ENCODE measurements around the gene NPPB. TPM values are rescaled to one million over a fixed set of nuclear protein-coding genes. Genes with fewer than 3 reads are reported as not detected.

Gene NPPB
- total RNA-seq, 1 experiment from 2014 or later: not detected

DNA sequence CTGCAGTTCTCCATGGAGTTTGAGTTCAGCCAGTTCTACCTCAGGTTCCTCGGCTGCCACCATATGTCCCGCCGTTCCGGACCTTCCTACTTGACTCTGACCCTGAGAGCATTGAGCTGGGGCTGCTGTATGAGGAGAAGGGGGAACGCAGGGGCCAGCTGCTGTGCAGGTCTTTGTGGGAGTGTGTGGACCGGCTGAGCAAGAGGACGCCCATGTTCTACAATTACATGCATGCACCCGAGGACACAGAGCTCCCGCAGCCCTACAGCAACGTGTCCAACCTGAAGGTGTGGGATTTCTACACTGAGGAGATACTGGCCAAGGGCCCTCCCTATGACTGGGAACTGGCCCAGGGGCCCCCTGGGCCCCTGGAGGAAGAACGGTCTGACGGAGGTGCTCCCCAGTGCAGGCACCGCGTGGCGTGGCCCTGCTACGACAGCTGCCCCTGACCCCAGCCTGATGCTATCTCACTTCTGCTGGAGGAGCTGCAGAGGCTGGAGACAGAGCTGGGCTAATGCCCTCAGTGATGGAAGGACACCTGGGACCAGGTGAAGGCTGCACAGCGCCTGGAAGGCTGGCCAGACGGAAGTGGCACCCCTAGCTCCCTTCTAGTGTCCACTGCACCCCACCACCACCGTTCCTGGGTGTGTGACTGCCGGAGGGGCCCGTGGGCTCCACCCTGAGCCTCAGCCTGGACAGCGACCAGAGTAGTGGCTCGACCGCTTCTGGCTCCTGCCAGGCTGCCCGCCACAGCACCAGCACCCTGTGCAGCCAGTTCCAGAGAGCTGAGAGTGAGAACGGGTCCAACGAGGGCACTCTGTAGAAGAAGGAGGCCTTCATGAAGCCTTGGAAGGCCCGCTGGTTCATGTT lies 20.8 kb upstream of the NPPB start:
- Mint-ChIP-seq H3K36me3 (no peaks in the 10 kb centered on the region), H3K27me3 (ENCODE audit: low read depth) (no peaks in the 10 kb centered on the region), H3K4me3 (no peak overlapping the region), H3K27ac (no peak overlapping the region), H3K4me1 (peaks cover 8% of the 10 kb centered on the region), H3K9me3 (peaks cover 11% of the 10 kb centered on the region)
- ATAC-seq: no peak
- DNase-seq (ENCODE audit: low spot score): no peak
- TF ChIP-seq, protein P1, sequence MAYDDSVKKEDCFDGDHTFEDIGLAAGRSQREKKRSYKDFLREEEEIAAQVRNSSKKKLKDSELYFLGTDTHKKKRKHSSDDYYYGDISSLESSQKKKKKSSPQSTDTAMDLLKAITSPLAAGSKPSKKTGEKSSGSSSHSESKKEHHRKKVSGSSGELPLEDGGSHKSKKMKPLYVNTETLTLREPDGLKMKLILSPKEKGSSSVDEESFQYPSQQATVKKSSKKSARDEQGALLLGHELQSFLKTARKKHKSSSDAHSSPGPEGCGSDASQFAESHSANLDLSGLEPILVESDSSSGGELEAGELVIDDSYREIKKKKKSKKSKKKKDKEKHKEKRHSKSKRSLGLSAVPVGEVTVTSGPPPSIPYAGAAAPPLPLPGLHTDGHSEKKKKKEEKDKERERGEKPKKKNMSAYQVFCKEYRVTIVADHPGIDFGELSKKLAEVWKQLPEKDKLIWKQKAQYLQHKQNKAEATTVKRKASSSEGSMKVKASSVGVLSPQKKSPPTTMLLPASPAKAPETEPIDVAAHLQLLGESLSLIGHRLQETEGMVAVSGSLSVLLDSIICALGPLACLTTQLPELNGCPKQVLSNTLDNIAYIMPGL (CRISPR knock-in tag; IDR thresholded peaks at IDR 0.05): no peak
- TF ChIP-seq TEAD1 (CRISPR knock-in tag; IDR thresholded peaks at IDR 0.05) (no peak), CREM (CRISPR knock-in tag; IDR thresholded peaks at IDR 0.05) (no peak), SMAD4 (CRISPR knock-in tag; IDR thresholded peaks at IDR 0.05) (no peak)
- ChIA-PET POLR2A (interaction anchor here (0.8 kb wide), 1 partner anchor 29 kb away, joined by 4 read pairs; no protein-coding TSS in a partner anchor), CTCF (interaction anchor here (0.7 to 2.1 kb wide), 7 partner anchors 9 to 88 kb away, joined by 3 to 6 read pairs (median 4); partner anchors contain the start of gene NPPB)

DNA sequence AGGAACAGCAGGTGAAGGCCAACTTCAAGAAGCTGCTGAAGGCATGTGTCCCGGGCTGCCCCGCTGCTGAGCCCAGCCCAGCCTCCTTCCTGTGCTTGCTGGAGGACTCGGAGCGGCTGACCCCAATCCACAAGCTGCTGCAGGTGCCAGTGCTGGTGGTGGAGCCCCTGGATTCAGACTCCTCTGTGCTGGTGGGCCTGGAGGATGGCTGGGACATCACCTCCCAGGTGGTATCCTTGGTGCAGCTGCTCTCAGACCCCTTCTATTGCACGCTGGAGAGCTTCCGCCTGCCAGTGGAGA lies 20.1 kb upstream of the NPPB start:
- TF ChIP-seq FOXK1 (CRISPR knock-in tag; IDR thresholded peaks at IDR 0.05) (no peak), NR1H2 (CRISPR knock-in tag; IDR thresholded peaks at IDR 0.05) (no peak)
- TF ChIP-seq, protein P2, sequence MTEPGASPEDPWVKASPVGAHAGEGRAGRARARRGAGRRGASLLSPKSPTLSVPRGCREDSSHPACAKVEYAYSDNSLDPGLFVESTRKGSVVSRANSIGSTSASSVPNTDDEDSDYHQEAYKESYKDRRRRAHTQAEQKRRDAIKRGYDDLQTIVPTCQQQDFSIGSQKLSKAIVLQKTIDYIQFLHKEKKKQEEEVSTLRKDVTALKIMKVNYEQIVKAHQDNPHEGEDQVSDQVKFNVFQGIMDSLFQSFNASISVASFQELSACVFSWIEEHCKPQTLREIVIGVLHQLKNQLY (CRISPR knock-in tag; IDR thresholded peaks at IDR 0.05): no peak
- Mint-ChIP-seq H3K27me3 (ENCODE audit: low read depth) (no peaks in the 10 kb centered on the region), H3K36me3 (no peaks in the 10 kb centered on the region), H3K9me3 (peaks cover 11% of the 10 kb centered on the region), H3K4me3 (no peak overlapping the region), H3K27ac (no peak overlapping the region), H3K4me1 (peaks cover 8% of the 10 kb centered on the region)
- DNase-seq (ENCODE audit: low spot score) (no peak), ATAC-seq (no peak)
- POLR2A ChIA-PET: no interaction called here
- CTCF ChIA-PET: interaction anchor here (1.2 kb wide), 1 partner anchor 40 kb away, joined by 3 read pairs; no protein-coding TSS in a partner anchor

DNA sequence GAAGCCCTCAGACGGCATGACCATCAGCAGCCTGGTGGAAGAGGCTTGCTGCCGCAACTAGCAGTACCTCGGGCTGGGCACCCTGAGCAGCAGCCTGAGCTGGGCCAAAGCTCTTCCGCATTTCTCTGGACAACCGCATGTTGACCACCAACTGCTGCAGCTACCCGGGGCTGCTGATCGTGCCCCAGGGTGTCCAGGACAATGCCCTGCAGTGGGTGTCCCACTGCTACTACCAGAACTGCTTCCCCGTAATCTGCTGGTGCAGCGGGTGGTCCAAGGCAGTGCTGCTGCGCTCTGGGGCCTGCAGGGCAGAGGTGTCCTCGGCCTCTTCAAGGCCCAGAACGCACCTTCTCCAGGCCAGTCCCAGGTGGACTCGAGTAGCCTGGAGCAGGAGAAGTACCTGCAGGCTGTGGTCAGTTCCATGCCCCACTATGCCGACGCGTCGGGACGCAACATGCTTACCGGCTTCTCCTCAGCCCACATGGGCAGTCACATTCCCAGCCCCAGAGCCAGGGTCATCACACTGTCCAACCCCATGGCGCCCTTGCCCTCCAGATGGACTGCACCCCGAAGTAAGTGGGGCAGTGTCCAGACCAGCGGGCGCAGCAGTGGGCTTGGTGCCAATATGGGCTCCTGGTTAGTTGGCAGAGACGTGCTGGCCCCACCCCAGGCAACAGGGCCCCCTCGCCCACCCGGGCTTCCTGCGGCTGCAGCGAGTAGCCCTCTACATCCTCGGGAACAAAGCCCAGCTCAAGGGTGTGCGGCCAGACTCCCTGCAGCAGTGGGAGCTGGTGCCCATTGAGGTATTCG lies 19.5 kb upstream of the NPPB start:
- TF ChIP-seq MXD4 (CRISPR knock-in tag; IDR thresholded peaks at IDR 0.05; ENCODE audit: borderline replicate concordance) (no peak), MYBL2 (CRISPR knock-in tag; IDR thresholded peaks at IDR 0.05) (no peak), PRRX2 (CRISPR knock-in tag; IDR thresholded peaks at IDR 0.05) (no peak), ZNF232 (CRISPR knock-in tag; IDR thresholded peaks at IDR 0.05) (no peak), ZBTB21 (CRISPR knock-in tag; IDR thresholded peaks at IDR 0.05; ENCODE audit: borderline replicate concordance) (no peak), ZNF219 (CRISPR knock-in tag; IDR thresholded peaks at IDR 0.05; ENCODE audit: borderline replicate concordance) (no peak), NR2C2 (CRISPR knock-in tag; IDR thresholded peaks at IDR 0.05) (no peak), RELA (CRISPR knock-in tag; IDR thresholded peaks at IDR 0.05; ENCODE audit: borderline replicate concordance) (no peak), ETV6 (CRISPR knock-in tag; IDR thresholded peaks at IDR 0.05) (no peak)
- TF ChIP-seq, protein P3, sequence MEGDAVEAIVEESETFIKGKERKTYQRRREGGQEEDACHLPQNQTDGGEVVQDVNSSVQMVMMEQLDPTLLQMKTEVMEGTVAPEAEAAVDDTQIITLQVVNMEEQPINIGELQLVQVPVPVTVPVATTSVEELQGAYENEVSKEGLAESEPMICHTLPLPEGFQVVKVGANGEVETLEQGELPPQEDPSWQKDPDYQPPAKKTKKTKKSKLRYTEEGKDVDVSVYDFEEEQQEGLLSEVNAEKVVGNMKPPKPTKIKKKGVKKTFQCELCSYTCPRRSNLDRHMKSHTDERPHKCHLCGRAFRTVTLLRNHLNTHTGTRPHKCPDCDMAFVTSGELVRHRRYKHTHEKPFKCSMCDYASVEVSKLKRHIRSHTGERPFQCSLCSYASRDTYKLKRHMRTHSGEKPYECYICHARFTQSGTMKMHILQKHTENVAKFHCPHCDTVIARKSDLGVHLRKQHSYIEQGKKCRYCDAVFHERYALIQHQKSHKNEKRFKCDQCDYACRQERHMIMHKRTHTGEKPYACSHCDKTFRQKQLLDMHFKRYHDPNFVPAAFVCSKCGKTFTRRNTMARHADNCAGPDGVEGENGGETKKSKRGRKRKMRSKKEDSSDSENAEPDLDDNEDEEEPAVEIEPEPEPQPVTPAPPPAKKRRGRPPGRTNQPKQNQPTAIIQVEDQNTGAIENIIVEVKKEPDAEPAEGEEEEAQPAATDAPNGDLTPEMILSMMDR (IDR thresholded peaks at IDR 0.05): no peak
- TF ChIP-seq, protein P4, sequence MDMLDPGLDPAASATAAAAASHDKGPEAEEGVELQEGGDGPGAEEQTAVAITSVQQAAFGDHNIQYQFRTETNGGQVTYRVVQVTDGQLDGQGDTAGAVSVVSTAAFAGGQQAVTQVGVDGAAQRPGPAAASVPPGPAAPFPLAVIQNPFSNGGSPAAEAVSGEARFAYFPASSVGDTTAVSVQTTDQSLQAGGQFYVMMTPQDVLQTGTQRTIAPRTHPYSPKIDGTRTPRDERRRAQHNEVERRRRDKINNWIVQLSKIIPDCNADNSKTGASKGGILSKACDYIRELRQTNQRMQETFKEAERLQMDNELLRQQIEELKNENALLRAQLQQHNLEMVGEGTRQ (CRISPR knock-in tag; IDR thresholded peaks at IDR 0.05): no peak
- no peaks in the 10 kb centered on the region for H3K27me3 Mint-ChIP-seq (ENCODE audit: low read depth)
- H3K36me3 Mint-ChIP-seq: no peaks in the 10 kb centered on the region
- peaks cover 11% of the 10 kb centered on the region for H3K9me3 Mint-ChIP-seq
- CTCF ChIA-PET: interaction anchor here (0.9 to 1.2 kb wide), 3 partner anchors 25 to 40 kb away, joined by 3 to 4 read pairs (median 3); no protein-coding TSS in a partner anchor
- H3K27ac Mint-ChIP-seq: no peak overlapping the region
- DNase-seq (ENCODE audit: low spot score) (no peak), ATAC-seq (no peak)
- H3K4me1 Mint-ChIP-seq: peaks cover 7% of the 10 kb centered on the region
- POLR2A ChIA-PET: no interaction called here
- H3K4me3 Mint-ChIP-seq: no peak overlapping the region

Data from WTC11 (cell line).